GM11168 (cell line): ENCODE measurements around the gene KCNAB2.

Experiments used
- in situ Hi-C: fragments of 300-500 bp; cut with MboI; formaldehyde crosslinking; loops from one replicate; pipeline ENCODE4 v1.12.0; 2022; ENCODE audit warnings: low sequenced_read_pairs; ENCODE audit not compliant: unreplicated experiment

KCNAB2 gene

GRCh38 chr1:6090996-6091822 is 45.5 kb downstream of the KCNAB2 start:
- in situ Hi-C loops, result no loop called here

- in situ Hi-C loops, result no loop called here
Measured at GRCh38 chr1:6091823-6092109, 46.1 kb downstream of the KCNAB2 start.

GRCh38 chr1:6092211-6092610 is 46.5 kb downstream of the KCNAB2 start:
- in situ Hi-C loops, result no loop called here

- in situ Hi-C loops, result no loop called here
Measured at GRCh38 chr1:6093071-6093470, 47.4 kb downstream of the KCNAB2 start.

GRCh38 chr1:6093611-6094010 is 47.9 kb downstream of the KCNAB2 start:
- in situ Hi-C loops, result no loop called here

- in situ Hi-C loops, result no loop called here
Measured at GRCh38 chr1:6094246-6094645, 48.6 kb downstream of the KCNAB2 start.

- in situ Hi-C loops, result no loop called here
Measured at GRCh38 chr1:6094801-6095505, 49.3 kb downstream of the KCNAB2 start.

- in situ Hi-C loops, result no loop called here
Measured at GRCh38 chr1:6095511-6096242, 50.0 kb downstream of the KCNAB2 start.

- in situ Hi-C loops, result no loop called here
Measured at GRCh38 chr1:6096243-6097116, 50.8 kb downstream of the KCNAB2 start.

GRCh38 chr1:6097117-6097595 is 51.5 kb downstream of the KCNAB2 start:
- in situ Hi-C loops, result no loop called here

- in situ Hi-C loops, result no loop called here
Measured at GRCh38 chr1:6097824-6098223, 52.1 kb downstream of the KCNAB2 start.

GRCh38 chr1:6098303-6099215 is 52.9 kb downstream of the KCNAB2 start:
- in situ Hi-C loops, result no loop called here

- in situ Hi-C loops, result no loop called here
Measured at GRCh38 chr1:6099297-6099696, 53.6 kb downstream of the KCNAB2 start.

- in situ Hi-C loops, result no loop called here
Measured at GRCh38 chr1:6099787-6100765, 54.4 kb downstream of the KCNAB2 start.

GRCh38 chr1:6100861-6101783 is 55.4 kb downstream of the KCNAB2 start:
- in situ Hi-C loops, result no loop called here

- in situ Hi-C loops, result no loop called here
Measured at GRCh38 chr1:6101826-6102531, 56.3 kb downstream of the KCNAB2 start.

GRCh38 chr1:6102532-6102845 is 56.8 kb downstream of the KCNAB2 start:
- in situ Hi-C loops, result no loop called here
